ENCODE measurements around the gene LRRC74A. TPM values are rescaled to one million over a fixed set of nuclear protein-coding genes. Genes with fewer than 3 reads are reported as not detected.

The LRRC74A gene
- total RNA-seq, 1 experiment from 2014 or later = not detected

- Histone ChIP-seq H3K79me1 (ENCODE audit: insufficient read depth, low read depth, low read length, poor library complexity, severe bottlenecking) (no peaks in the 10 kb centered on the region), H3K14ac (ENCODE audit: insufficient read depth, low read length) (no peak overlapping the region), H3K4me2 (ENCODE audit: insufficient read depth, insufficient read length, low read length) (no peak overlapping the region), H3K18ac (ENCODE audit: insufficient read length, low read depth, low read length) (no peak overlapping the region), H3K4me1 (ENCODE audit: insufficient read depth, low read length) (no peaks in the 10 kb centered on the region; the same call in 1 of the 2 replicates), H2BK12ac (ENCODE audit: insufficient read length, low read depth, low read length) (no peak overlapping the region), H2BK15ac (ENCODE audit: low read depth, low read length) (no peak overlapping the region), H3K9me3 (ENCODE audit: control insufficient read depth, low read depth, low read length) (no peaks in the 10 kb centered on the region), H3K4ac (ENCODE audit: low read depth, low read length) (no peak overlapping the region), H3K9ac (ENCODE audit: extremely low read depth, insufficient read length, low read length) (no peak overlapping the region), H4K8ac (replicated peaks; ENCODE audit: insufficient read length, low read depth, low read length) (no peak overlapping the region), H4K91ac (ENCODE audit: insufficient read length, low read depth, low read length) (no peak overlapping the region), H3K27me3 (ENCODE audit: insufficient read depth, low read length) (no peaks in the 10 kb centered on the region), H2BK5ac (ENCODE audit: insufficient read length, low read length) (no peak overlapping the region), H3T11ph (ENCODE audit: low read length) (no peak overlapping the region), H2BK20ac (ENCODE audit: low read depth, low read length, poor library complexity, severe bottlenecking) (no peak overlapping the region), H3K23ac (ENCODE audit: insufficient read length, low read depth, low read length) (no peak overlapping the region), H2AFZ (ENCODE audit: low read length) (no peak overlapping the region), H2BK120ac (ENCODE audit: low read depth, low read length, poor library complexity, severe bottlenecking) (no peak overlapping the region), H4K20me1 (ENCODE audit: control insufficient read depth, insufficient read depth, insufficient read length) (no peaks in the 10 kb centered on the region), H4K5ac (ENCODE audit: insufficient read length, low read depth, low read length) (no peak overlapping the region), H3K23me2 (ENCODE audit: insufficient read length, low read depth, low read length, poor library complexity, severe bottlenecking) (no peaks in the 10 kb centered on the region), H3K79me2 (ENCODE audit: insufficient read depth, low read length) (no peaks in the 10 kb centered on the region), H2AK5ac (ENCODE audit: insufficient read length, low read length) (no peak overlapping the region), H3K27ac (ENCODE audit: insufficient read length, low read depth, low read length) (no peak overlapping the region), H3K56ac (ENCODE audit: insufficient read length, low read depth, low read length) (no peak overlapping the region)
- Mint-ChIP-seq H3K9me3 (no peaks in the 10 kb centered on the region), H3K4me1 (peaks cover 29 to 43% of the 10 kb centered on the region in 2 experiments), H3K27ac (no peak overlapping the region; a peak in 1 of 7 replicates), H3K36me3 (ENCODE audit: insufficient read depth in 1 of 3, low read depth in 3 of 3) (no peaks in the 10 kb centered on the region), H3K27me3 (ENCODE audit: low read depth) (peaks cover 6% of the 10 kb centered on the region), H3K4me3 (no peak overlapping the region)
- no peak for TF ChIP-seq CTCF (conservative IDR thresholded peaks at IDR 0.05)
- no CpG with 5 or more reads among the region's 1 CpG for WGBS (ENCODE audit: extremely low coverage, insufficient read length, low lambda C conversion rate)
- no peak for DNase-seq
Observed at GRCh38 chr14:76832503-76832988, 6.3 kb downstream of the LRRC74A start.

All from H9 (cell line).